ENCODE measurements around the gene COG8.

The COG8 gene

DNA sequence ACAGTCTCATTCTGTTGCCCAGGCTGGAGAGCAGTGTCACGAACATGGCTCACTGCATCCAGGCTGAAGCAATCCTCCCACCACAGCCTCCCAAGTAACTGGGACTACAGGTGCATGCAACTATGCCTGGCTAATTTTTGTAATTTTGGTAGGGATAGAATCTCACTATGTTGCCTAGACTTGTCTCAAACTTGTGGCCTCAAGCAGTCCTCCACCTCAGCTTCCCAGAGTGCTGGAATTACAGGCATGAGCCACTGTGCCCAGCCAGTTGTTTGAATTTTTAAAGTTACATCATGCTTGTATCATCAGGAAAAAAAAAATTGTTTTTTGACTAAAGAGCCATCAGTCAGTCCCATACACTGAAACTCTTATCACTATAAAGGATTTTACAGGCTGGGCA, 45.3 kb downstream of the COG8 start:
- in situ Hi-C loops (cut with MboI; ENCODE audit: low sequenced_read_pairs): loop anchor here (25.0 kb wide), 1 partner anchor 132 kb away; no protein-coding TSS in a partner anchor

DNA sequence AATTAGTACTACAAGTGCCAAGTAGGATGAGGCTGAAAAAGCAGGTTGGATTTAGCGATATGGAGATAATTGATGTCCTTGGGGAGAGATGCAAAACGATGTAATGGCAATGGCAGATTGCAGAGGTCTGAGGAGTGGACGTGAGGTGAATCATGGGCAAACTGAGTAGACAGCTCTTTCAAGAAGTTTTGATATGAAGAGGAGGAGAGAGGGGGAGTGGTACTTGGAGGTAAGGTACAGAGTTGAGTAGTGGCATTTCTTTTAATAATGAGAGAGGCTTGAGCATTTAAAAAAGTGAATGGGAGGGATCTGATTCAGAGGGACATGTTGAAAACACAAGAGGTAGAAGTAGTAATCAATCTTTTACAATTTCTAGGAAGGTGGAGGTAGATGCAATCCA, 46.0 kb downstream of the COG8 start:
- in situ Hi-C loops (cut with MboI; ENCODE audit: low sequenced_read_pairs): loop anchor here (25.0 kb wide), 1 partner anchor 131 kb away; no protein-coding TSS in a partner anchor

DNA sequence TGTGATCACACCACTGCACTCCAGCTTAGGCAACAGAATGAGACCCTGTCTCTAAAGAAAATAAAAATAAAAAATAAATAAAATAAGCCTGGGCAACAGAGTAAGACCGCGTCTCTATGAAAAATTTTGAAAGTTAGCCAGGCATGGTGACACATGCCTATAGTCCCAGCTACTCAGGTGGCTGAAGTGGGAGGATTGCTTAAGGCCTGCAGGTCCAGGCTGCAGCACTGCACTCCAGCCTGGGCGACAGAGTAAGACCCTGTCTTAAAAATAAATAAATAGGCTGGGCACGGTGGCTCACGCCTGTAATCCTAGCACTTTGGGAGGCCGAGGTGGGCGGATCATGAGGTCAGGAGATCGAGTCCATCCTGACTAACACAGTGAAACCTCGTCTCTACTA, 47.7 kb downstream of the COG8 start:
- in situ Hi-C loops (cut with MboI; ENCODE audit: low sequenced_read_pairs): loop anchor here (25.0 kb wide), 1 partner anchor 129 kb away; no protein-coding TSS in a partner anchor

DNA sequence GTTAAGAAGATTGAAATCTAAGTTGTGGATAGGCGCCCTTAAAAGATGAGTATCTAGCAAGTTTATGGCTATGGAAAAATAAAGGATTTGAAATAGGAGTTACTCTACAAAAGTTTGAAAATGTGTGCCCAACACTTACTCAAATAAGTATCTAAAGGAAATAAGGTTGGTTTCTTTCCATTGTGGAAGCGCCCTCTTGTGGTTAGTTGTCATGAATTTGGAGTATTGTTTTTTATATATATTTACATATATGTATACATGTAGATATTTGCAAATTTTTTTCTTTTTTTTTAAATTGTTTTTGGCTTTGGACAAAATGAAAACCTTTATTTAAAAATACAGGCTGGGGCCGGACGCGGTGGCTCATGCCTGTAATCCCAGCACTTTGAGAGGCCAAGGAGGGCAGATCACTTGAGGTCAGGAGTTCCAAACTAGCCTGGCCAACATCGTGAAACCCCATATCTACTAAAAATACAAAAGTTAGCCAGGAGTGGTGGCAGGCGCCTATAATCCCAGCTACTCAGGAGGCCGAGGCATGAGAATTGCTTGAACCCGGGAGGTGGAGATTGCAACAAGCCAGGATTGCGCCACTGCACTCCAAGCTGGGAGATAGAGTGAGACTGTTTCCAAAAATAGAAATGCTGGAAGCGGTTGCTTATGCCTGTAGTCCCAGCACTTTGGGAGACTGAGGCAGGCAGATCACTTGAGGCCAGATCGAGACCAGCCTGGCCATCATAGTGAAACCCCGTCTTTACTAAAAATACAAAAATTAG, 52.2 kb downstream of the COG8 start:
- in situ Hi-C loops (cut with MboI; ENCODE audit: low sequenced_read_pairs): loop anchor here (25.0 kb wide), 1 partner anchor 125 kb away; no protein-coding TSS in a partner anchor

DNA sequence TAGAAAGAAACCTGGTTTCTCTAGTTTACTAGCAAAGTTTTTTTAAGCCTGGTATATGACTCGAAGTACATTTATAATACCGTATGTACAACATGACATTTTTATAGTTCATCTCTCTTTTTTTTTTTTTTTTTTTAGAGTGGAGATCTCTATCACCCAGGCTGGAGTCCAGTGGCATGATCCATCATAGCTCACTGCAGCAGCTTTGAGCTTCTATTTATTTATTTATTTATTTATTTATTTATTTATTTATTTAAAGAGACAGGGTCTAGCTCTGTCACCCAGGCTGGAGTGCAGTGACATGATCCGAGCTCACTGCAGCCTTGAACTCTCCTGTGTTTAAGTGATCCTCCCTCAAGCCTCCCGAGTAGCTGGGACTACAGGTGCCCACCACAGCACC, 54.1 kb downstream of the COG8 start:
- in situ Hi-C loops (cut with MboI; ENCODE audit: low sequenced_read_pairs): loop anchor here (25.0 kb wide), 1 partner anchor 123 kb away; no protein-coding TSS in a partner anchor

DNA sequence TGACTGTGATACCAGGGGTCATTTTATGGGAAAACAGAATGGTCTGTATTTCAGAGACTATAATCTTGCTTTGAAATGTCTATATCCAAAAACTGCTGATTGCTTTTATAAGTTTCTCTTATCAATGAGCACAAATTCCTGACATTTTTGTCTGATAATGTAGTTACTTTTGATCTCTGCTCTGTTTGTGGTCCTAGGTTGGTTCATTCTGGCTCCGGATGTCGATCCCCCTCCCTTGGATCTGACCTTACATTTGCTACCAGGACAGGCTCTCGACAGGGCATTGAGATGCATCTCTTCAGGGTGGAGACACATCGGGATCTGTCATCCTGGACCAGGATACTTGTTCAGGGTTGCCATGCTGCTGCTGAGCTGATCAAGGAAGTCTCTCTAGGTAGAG, 55.5 kb downstream of the COG8 start:
- in situ Hi-C loops (cut with MboI; ENCODE audit: low sequenced_read_pairs): loop anchor here (25.0 kb wide), 1 partner anchor 122 kb away; no protein-coding TSS in a partner anchor

DNA sequence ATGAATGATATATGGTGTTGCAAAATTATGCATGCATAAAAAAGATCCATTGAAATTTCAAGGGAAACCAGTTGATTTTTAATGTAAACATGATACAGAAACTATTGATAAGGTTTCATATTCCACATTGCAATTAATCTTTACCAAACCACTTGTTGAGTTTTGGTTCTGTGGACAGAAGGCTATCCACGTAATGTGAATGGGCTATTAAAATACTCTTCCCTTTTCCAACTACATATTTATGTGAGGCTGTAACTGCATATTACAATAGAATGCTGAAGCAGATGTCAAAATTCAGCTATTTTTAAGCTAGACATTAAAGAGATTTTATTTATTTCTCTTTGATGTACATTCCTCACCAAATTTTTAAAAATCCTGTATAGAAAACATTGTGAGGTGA, 62.0 kb downstream of the COG8 start:
- in situ Hi-C loops (cut with MboI; ENCODE audit: low sequenced_read_pairs): loop anchor here (25.0 kb wide), 1 partner anchor 115 kb away; no protein-coding TSS in a partner anchor

All from hTERT RPE-1 (cell line).